Measurements from ENCODE around the gene CELA2A.

DNA sequence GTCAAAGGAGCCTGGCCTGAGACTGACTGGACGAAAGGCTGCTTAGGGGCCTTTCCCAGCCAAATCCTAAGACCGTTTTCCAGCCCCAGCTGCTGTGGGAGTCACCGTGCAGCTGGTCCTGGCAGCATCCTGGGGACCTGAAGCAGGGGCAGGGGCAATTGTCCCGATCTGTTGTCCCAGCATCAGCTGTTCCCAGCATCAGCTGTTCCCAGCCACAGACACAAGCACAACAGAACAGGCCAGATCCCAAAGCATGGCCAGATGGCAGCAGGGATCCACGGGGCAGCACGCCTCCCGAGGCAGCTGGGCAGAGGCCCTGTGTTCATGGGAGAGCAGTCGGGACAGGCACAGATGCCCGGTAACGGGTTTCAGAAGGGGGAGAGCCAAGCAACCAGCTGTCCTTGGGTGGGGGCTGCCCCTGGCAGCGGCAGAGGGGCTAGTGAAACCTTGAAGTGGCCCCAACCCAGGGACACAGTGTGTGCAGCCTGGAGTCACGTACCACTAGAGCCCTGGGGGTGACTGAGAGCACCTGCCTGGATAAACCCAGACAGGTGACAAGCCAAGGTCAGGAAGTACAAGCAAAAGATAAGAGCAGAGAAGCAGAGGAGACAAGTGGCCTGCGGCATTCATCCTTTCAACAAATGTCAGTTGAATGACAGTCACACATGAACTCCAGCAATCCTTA, 32.7 kb downstream of the CELA2A start:
- TF ChIP-seq, protein P1, sequence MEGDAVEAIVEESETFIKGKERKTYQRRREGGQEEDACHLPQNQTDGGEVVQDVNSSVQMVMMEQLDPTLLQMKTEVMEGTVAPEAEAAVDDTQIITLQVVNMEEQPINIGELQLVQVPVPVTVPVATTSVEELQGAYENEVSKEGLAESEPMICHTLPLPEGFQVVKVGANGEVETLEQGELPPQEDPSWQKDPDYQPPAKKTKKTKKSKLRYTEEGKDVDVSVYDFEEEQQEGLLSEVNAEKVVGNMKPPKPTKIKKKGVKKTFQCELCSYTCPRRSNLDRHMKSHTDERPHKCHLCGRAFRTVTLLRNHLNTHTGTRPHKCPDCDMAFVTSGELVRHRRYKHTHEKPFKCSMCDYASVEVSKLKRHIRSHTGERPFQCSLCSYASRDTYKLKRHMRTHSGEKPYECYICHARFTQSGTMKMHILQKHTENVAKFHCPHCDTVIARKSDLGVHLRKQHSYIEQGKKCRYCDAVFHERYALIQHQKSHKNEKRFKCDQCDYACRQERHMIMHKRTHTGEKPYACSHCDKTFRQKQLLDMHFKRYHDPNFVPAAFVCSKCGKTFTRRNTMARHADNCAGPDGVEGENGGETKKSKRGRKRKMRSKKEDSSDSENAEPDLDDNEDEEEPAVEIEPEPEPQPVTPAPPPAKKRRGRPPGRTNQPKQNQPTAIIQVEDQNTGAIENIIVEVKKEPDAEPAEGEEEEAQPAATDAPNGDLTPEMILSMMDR (IDR thresholded peaks at IDR 0.05; ENCODE audit: insufficient read depth, low read length): no peak
- TF ChIP-seq POLR2AphosphoS5 (IDR thresholded peaks at IDR 0.05; ENCODE audit: low read depth) (no peak), GABPA (IDR thresholded peaks at IDR 0.05; ENCODE audit: low read depth) (no peak)
- TF ChIP-seq, protein P2, sequence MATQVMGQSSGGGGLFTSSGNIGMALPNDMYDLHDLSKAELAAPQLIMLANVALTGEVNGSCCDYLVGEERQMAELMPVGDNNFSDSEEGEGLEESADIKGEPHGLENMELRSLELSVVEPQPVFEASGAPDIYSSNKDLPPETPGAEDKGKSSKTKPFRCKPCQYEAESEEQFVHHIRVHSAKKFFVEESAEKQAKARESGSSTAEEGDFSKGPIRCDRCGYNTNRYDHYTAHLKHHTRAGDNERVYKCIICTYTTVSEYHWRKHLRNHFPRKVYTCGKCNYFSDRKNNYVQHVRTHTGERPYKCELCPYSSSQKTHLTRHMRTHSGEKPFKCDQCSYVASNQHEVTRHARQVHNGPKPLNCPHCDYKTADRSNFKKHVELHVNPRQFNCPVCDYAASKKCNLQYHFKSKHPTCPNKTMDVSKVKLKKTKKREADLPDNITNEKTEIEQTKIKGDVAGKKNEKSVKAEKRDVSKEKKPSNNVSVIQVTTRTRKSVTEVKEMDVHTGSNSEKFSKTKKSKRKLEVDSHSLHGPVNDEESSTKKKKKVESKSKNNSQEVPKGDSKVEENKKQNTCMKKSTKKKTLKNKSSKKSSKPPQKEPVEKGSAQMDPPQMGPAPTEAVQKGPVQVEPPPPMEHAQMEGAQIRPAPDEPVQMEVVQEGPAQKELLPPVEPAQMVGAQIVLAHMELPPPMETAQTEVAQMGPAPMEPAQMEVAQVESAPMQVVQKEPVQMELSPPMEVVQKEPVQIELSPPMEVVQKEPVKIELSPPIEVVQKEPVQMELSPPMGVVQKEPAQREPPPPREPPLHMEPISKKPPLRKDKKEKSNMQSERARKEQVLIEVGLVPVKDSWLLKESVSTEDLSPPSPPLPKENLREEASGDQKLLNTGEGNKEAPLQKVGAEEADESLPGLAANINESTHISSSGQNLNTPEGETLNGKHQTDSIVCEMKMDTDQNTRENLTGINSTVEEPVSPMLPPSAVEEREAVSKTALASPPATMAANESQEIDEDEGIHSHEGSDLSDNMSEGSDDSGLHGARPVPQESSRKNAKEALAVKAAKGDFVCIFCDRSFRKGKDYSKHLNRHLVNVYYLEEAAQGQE (IDR thresholded peaks at IDR 0.05; ENCODE audit: insufficient replicate concordance, low read depth): no peak
